Activated CD4-positive, alpha-beta T cell treated with anti-CD3 and anti-CD28 coated beads for 36 hours (primary cell): ENCODE data around the gene NAA60. TPM values are rescaled to one million over a fixed set of nuclear protein-coding genes. Genes with fewer than 3 reads are reported as not detected.
A peak's percentile ranks its signal among the peaks of the same experiment; 100 is the strongest.

Experiments used
- ATAC-seq: fragments of 200-7000 bp; cut with Tn5 transposase; one replicate; pipeline ENCODE4 v1.10.0; 2021; ENCODE audit warnings: mild to moderate bottlenecking, moderate library complexity
- CTCF ChIA-PET: fragments of 350-600 bp; sonication (Branson Sonifier 250); formaldehyde crosslinking; loops from one replicate; lab custom pipeline; 2021; ENCODE audit warnings: antibody characterized with exemption; lab: Charles Lee
- POLR2A ChIA-PET: fragments of 350-600 bp; sonication (Branson Sonifier 250); formaldehyde crosslinking; loops from one replicate; lab custom pipeline; 2021; ENCODE audit warnings: antibody characterized with exemption, inconsistent platforms; lab: Charles Lee
- DNase-seq: peaks from one replicate; pipeline ENCODE4 v3.0.0-alpha.2; 2020
- H3K27ac Mint-ChIP-seq: one replicate; pipeline ENCODE4 v1.8.0; 2021; ENCODE audit warnings: mixed read lengths
- H3K27me3 Mint-ChIP-seq: one replicate; pipeline ENCODE4 v1.8.0; 2021; ENCODE audit warnings: mixed read lengths
- H3K36me3 Mint-ChIP-seq: one replicate; pipeline ENCODE4 v1.8.0; 2021; ENCODE audit warnings: low read depth, mixed read lengths
- H3K4me1 Mint-ChIP-seq: one replicate; pipeline ENCODE4 v1.8.0; 2021; ENCODE audit warnings: mixed read lengths
- H3K4me3 Mint-ChIP-seq: one replicate; pipeline ENCODE4 v1.8.0; 2021; ENCODE audit warnings: mild to moderate bottlenecking, moderate library complexity, mixed read lengths
- H3K9me3 Mint-ChIP-seq: one replicate; pipeline ENCODE4 v1.8.0; 2021; ENCODE audit warnings: low read depth, mixed read lengths
- intact Hi-C, 2 experiments: fragments of 100-400 bp; cut with DNase I in 1 of 2; cut with micrococcal nuclease in 1 of 2; formaldehyde crosslinking; loops; one replicate each; pipeline versions ENCODE4 v1.14.2 to v1.15.1; 2022 to 2024; cut with DNase I, micrococcal nuclease
- total RNA-seq, 2 experiments: library from RNA; stranded (reverse); gene quantifications; one replicate each; pipeline ENCODE4 v1.2.3, GENCODE V29; 2021

The NAA60 gene
- 10 to 100 TPM; 25.9 to 38.9 TPM for total RNA-seq

GRCh38 chr16:3443108-3444031, at the start of gene NAA60, which contains the start of gene ZNF597:
Gene NAA60 (plus strand): TSS chr16:3443680. CDS start chr16:3476228, 32,548 bp downstream.
Gene ZNF597 (minus strand): TSS chr16:3443504. CDS start chr16:3443153, 351 bp downstream.
- DNase-seq (peak; percentile 88), ATAC-seq (peak; percentile 91)
- Mint-ChIP-seq H3K9me3 (peaks cover 7% of the 10 kb centered on the region), H3K27ac (peak within 1 kb of the TSS; percentile 93), H3K27me3 (no peaks in the 10 kb centered on the region), H3K4me1 (peaks cover 13% of the 10 kb centered on the region), H3K4me3 (peak within 1 kb of the TSS; percentile 97), H3K36me3 (peaks cover 30% of the 10 kb centered on the region)
- CTCF ChIA-PET, result interaction anchor here (0.7 to 2.2 kb wide), 5 partner anchors 9 to 314 kb away, joined by 3 to 7 read pairs (median 5); partner anchors contain the start of genes ZNF174 and ZSCAN32
- POLR2A ChIA-PET, result interaction anchor here (0.6 to 2.1 kb wide), 4 partner anchors 14 to 638 kb away, joined by 3 to 12 read pairs (median 6); partner anchors contain the start of genes ZNF174 and ZSCAN32
- intact Hi-C loops, result loop anchor here in 1 of 2 experiments (1.0 to 5.0 kb wide), 5 partner anchors 14 to 160 kb away; partner anchors contain the start of genes CLUAP1, ZNF174, ZNF263 and ZSCAN32

DNA sequence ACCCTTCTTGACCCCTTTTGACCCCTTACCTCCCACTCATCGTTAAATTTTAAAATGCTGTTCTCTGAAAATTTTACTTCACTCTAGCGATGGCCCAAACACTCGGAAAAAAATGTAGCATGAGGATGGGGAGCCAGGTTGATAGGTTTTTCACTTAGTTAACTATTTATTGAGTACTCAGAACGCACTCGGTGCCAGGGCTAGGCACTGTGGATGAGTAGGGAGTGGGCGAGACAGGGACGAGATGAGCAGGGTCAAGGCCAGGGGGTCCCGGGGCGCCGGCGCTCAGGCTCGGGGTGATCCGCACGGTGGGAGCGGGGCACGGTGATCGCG, 43.1 kb upstream of the NAA60 start:
- peak overlapping the region; percentile 91 for H3K4me3 Mint-ChIP-seq
- ChIA-PET CTCF (interaction anchor here (0.9 to 1.4 kb wide), 6 partner anchors 8 to 250 kb away, joined by 3 to 6 read pairs (median 4); partner anchors contain the start of genes NAA60 and ZNF597), POLR2A (interaction anchor here (0.7 to 2.3 kb wide), 4 partner anchors 43 to 137 kb away, joined by 3 to 8 read pairs (median 6); partner anchors contain the start of genes NAA60 and ZNF597)
- no peak for DNase-seq
- intact Hi-C loops, result loop anchor here (1.0 to 5.0 kb wide), 2 partner anchors 57 to 211 kb away; partner anchors contain the start of gene SLX4 (in 1 of the 2)
- H3K36me3 Mint-ChIP-seq, result peaks cover 63% of the 10 kb centered on the region
- H3K9me3 Mint-ChIP-seq, result peaks cover 24% of the 10 kb centered on the region
- peaks cover 50% of the 10 kb centered on the region for H3K4me1 Mint-ChIP-seq
- peak overlapping the region; percentile 83 for H3K27ac Mint-ChIP-seq
- no peaks in the 10 kb centered on the region for H3K27me3 Mint-ChIP-seq
- ATAC-seq, result peak; percentile 23

GRCh38 chr16:3400779-3401688, 42.4 kb upstream of the NAA60 start, which contains the start of the genes ZNF174 and ZSCAN32:
Gene ZNF174 (plus strand): TSS chr16:3401215. CDS start chr16:3402005, 790 bp downstream.
Gene ZSCAN32 (minus strand): TSS chr16:3401004. CDS start chr16:3397557, 3,447 bp downstream.
- Mint-ChIP-seq H3K4me3 (peak within 1 kb of the TSS; percentile 91), H3K9me3 (peaks cover 26% of the 10 kb centered on the region), H3K36me3 (peaks cover 63% of the 10 kb centered on the region), H3K27me3 (no peaks in the 10 kb centered on the region), H3K4me1 (peaks cover 49% of the 10 kb centered on the region), H3K27ac (peak within 1 kb of the TSS; percentile 83)
- CTCF ChIA-PET, result interaction anchor here (0.7 to 1.4 kb wide), 5 partner anchors 8 to 266 kb away, joined by 3 to 6 read pairs (median 3); partner anchors contain the start of genes NAA60, ZNF213 and ZNF597
- intact Hi-C loops, result loop anchor here (1.0 to 5.0 kb wide), 12 partner anchors 36 to 277 kb away; partner anchors contain the start of genes ZNF263 (in 2 of the 2), CLUAP1 (in 1 of the 2), NAA60 (in 1 of the 2) and SLX4 (in 1 of the 2)
- POLR2A ChIA-PET, result interaction anchor here (0.5 to 2.3 kb wide), 6 partner anchors 43 to 185 kb away, joined by 3 to 8 read pairs (median 5); partner anchors contain the start of genes NAA60 and ZNF597
- DNase-seq (peak; percentile 99), ATAC-seq (peak; percentile 99)

GRCh38 chr16:3401719-3402397, 41.6 kb upstream of the NAA60 start:
- H3K4me3 Mint-ChIP-seq, result peak overlapping the region; percentile 91
- no peaks in the 10 kb centered on the region for H3K27me3 Mint-ChIP-seq
- H3K36me3 Mint-ChIP-seq, result peaks cover 63% of the 10 kb centered on the region
- intact Hi-C loops, result loop anchor here (1.0 to 5.0 kb wide), 11 partner anchors 37 to 278 kb away; partner anchors contain the start of genes ZNF263 (in 2 of the 2), CLUAP1 (in 1 of the 2), NAA60 (in 1 of the 2) and TIGD7 (in 1 of the 2)
- H3K9me3 Mint-ChIP-seq, result peaks cover 26% of the 10 kb centered on the region
- DNase-seq (peak; percentile 18), ATAC-seq (no peak)
- H3K4me1 Mint-ChIP-seq, result peaks cover 42% of the 10 kb centered on the region
- H3K27ac Mint-ChIP-seq, result peak overlapping the region; percentile 78
- CTCF ChIA-PET, result interaction anchor here (0.7 to 1.4 kb wide), 3 partner anchors 9 to 267 kb away, joined by 3 to 6 read pairs (median 4); partner anchors contain the start of genes NAA60, ZNF213 and ZNF597
- POLR2A ChIA-PET, result interaction anchor here (0.5 to 2.3 kb wide), 4 partner anchors 42 to 186 kb away, joined by 3 to 8 read pairs (median 4); partner anchors contain the start of genes NAA60 and ZNF597

DNA sequence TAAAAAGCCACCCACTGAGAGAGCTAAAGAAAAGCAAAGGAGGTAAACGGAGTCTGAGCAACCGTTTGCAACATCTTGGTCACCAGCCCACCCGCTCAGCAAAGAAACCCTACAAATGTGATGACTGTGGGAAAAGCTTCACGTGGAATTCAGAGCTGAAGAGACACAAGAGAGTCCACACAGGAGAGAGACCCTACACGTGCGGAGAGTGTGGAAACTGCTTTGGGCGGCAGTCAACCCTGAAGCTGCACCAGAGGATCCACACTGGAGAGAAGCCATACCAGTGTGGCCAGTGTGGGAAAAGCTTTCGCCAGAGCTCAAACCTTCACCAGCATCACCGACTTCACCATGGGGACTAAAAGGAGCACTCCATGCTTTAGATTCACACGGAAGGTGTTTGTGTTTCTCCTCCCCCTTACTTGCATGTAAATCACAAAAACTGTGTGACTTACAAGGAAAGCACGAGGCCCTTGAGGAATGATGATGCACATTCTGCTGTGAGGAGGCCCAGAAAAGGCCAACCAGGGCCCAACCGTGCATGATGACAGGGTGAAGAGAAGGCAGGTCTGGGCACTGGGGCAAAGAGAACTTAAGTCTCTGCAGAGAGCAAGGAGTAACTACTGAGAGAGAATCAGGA, 34.8 kb upstream of the NAA60 start:
- Mint-ChIP-seq H3K4me1 (peaks cover 6% of the 10 kb centered on the region), H3K9me3 (peaks cover 57% of the 10 kb centered on the region), H3K4me3 (no peak overlapping the region), H3K27ac (no peak overlapping the region), H3K36me3 (peaks cover 72% of the 10 kb centered on the region), H3K27me3 (no peaks in the 10 kb centered on the region)
- intact Hi-C loops, result loop anchor here in 1 of 2 experiments (2.0 kb wide), 1 partner anchor 26 kb away; no protein-coding TSS in a partner anchor
- ChIA-PET CTCF (interaction anchor here (1.3 kb wide), 1 partner anchor 35 kb away, joined by 5 read pairs; the partner anchor contains the start of genes NAA60 and ZNF597), POLR2A (no interaction called here)
- ATAC-seq, result no peak
- DNase-seq, result no peak

DNA sequence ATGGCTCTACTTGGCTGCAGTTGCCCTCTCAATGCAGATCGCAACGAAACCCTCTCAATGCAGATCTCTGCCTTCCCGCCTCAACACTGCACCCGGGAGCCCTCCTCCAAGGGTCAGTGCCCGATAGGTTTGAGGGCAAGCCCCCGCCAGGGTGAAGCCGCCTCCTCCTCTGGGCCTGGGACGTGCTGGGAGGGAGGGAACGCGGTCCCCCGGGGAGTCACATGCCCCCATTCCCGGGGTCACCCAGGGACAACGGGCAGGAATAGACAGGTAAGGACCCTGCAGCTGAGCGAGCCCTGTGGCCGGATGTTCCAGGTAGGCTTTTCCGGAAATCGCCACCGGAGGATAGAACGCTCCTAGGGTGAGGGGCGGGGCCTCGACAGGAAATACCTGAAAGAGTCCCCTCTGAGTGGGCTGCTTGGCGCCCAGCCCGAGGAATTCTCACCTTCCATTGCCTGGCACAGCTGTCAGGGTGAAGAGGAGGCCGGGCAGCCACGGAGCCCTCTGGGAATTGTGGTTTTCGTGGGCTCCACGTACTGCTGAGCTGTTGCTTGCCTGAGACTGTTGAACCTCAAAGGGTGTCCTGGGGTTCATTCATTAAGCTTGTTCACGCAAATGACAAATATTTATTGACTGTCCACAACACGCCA, 29.6 kb upstream of the NAA60 start:
- no peak overlapping the region for H3K4me3 Mint-ChIP-seq
- H3K27me3 Mint-ChIP-seq, result no peaks in the 10 kb centered on the region
- peaks cover 43% of the 10 kb centered on the region for H3K9me3 Mint-ChIP-seq
- peaks cover 25% of the 10 kb centered on the region for H3K36me3 Mint-ChIP-seq
- no peak for DNase-seq
- no peak overlapping the region for H3K27ac Mint-ChIP-seq
- no peaks in the 10 kb centered on the region for H3K4me1 Mint-ChIP-seq
- CTCF ChIA-PET, result interaction anchor here (0.6 to 0.7 kb wide), 2 partner anchors 92 to 260 kb away, joined by 3 to 4 read pairs; no protein-coding TSS in a partner anchor
- POLR2A ChIA-PET, result no interaction called here
- ATAC-seq, result no peak
- intact Hi-C loops, result no loop called here

GRCh38 chr16:3431779-3432219, 11.7 kb upstream of the NAA60 start:
- Mint-ChIP-seq H3K27ac (peak overlapping the region; percentile 67), H3K4me1 (peaks cover 16% of the 10 kb centered on the region), H3K27me3 (no peaks in the 10 kb centered on the region), H3K4me3 (peak overlapping the region; percentile 65), H3K36me3 (peaks cover 15% of the 10 kb centered on the region), H3K9me3 (peaks cover 12% of the 10 kb centered on the region)
- intact Hi-C loops, result no loop called here
- peak; percentile 96 for ATAC-seq
- DNase-seq, result peak; percentile 81
- ChIA-PET CTCF (interaction anchor here (0.7 to 1.4 kb wide), 3 partner anchors 48 to 168 kb away, joined by 3 to 4 read pairs (median 3); no protein-coding TSS in a partner anchor), POLR2A (no interaction called here)

GRCh38 chr16:3434373-3434772, 9.1 kb upstream of the NAA60 start:
- no peak overlapping the region for H3K4me3 Mint-ChIP-seq
- CTCF ChIA-PET, result no interaction called here
- no peak for DNase-seq
- no peaks in the 10 kb centered on the region for H3K27me3 Mint-ChIP-seq
- peaks cover 16% of the 10 kb centered on the region for H3K4me1 Mint-ChIP-seq
- H3K27ac Mint-ChIP-seq, result no peak overlapping the region
- intact Hi-C loops, result no loop called here
- peak; percentile 28 for ATAC-seq
- H3K9me3 Mint-ChIP-seq, result peaks cover 12% of the 10 kb centered on the region
- peaks cover 18% of the 10 kb centered on the region for H3K36me3 Mint-ChIP-seq
- POLR2A ChIA-PET, result no interaction called here

DNA sequence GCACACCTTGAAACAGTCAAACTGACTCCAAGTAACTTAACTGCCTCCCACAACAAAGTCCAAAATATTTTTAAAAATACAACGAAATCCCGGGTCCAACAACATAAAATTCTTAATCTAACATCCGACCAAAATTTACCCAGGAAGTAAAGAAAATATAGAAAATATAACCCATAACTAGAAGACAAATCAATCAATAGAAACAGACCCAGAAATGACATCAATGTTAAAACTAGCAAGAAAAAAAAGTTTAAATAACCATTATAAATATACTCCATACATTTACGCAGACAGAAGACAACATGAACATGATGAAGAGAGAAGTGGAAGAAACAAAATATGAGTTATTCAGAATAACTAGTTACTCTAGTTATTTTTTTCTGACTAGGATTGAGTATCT, 3.8 kb upstream of the NAA60 start:
- H3K27ac Mint-ChIP-seq, result no peak overlapping the region
- ATAC-seq (no peak), DNase-seq (no peak)
- intact Hi-C loops, result loop anchor here in 1 of 2 experiments (5.0 kb wide), 2 partner anchors 63 to 72 kb away; partner anchors contain the start of gene CLUAP1
- CTCF ChIA-PET, result no interaction called here
- peaks cover 7% of the 10 kb centered on the region for H3K4me1 Mint-ChIP-seq
- peaks cover 26% of the 10 kb centered on the region for H3K36me3 Mint-ChIP-seq
- H3K9me3 Mint-ChIP-seq, result peaks cover 7% of the 10 kb centered on the region
- POLR2A ChIA-PET, result no interaction called here
- no peak overlapping the region for H3K4me3 Mint-ChIP-seq
- H3K27me3 Mint-ChIP-seq, result no peaks in the 10 kb centered on the region
